ENCODE results near the gene PAK1IP1. TPM values are rescaled to one million over a fixed set of nuclear protein-coding genes. Genes with fewer than 3 reads are reported as not detected.
"Not testable (repeated sequence)": the region's sequence is repeated elsewhere in the genome, so short reads cannot be mapped to it uniquely, and the experiment has no call there.

Gene PAK1IP1
- total RNA-seq, 1 experiment from 2014 or later: 142 TPM

DNA sequence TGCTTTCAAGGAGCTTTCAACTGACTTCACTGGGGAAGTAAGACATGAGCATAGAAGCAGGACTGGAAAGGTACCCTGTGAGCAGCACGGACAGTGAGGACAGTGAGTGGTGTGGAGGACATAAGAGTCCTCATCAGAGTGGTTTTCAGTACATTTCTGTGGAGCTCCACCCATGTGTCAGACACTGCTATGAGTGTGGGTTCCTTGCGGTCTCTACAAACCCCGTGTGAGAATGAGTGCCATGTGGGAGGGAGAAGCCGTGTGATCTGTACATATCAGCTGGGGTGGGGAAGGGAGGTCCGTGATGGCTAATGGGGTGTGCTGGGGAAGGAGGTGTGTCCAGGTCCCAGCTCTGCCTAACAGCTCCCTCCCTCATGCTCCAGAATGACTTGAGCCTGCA is 57.0 kb downstream of the PAK1IP1 start:
- H3K4me3 ChIP-seq, H3K27me3 ChIP-seq, DNase-seq, H3K9me3 ChIP-seq: not testable (repeated sequence)
- peaks cover 76% of the 10 kb centered on the region for H3K36me3 ChIP-seq

DNA sequence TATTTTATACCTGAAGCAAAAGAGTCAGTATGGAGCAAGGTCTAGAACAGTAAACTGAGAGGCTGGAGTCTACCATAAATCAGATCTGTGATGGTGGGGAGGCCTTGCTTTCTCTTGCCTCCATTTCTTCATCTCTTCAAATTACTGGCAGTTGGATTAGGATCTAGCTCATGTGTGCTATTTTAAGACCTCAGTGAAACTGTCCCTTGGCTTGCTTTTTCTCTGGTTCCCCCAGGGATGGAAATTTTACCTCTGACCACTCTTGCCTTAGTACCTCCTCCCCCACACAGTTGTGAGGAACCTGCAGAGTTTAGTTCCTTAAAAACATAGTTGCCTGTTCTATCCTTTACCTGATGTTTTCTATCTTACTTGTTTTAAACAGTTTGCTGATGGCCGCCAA is 61.3 kb downstream of the PAK1IP1 start:
- H3K9me3 ChIP-seq: peaks cover 13% of the 10 kb centered on the region
- no peaks in the 10 kb centered on the region for H3K27me3 ChIP-seq
- DNase-seq: no peak
- no peak overlapping the region for H3K4me3 ChIP-seq
- peaks cover 89% of the 10 kb centered on the region for H3K36me3 ChIP-seq

Other genes starting within 250 kb of the PAK1IP1 start
- gene GCNT2, start 173.6 kb upstream of the PAK1IP1 start, total RNA-seq (2014; rRNA removed; shearing (Covaris generic); ENCODE audit: low replicate concordance): 5.6 and 6.4 TPM in 2 replicates
- gene C6orf52, start 356 bp upstream of the PAK1IP1 start, total RNA-seq (2014; rRNA removed; shearing (Covaris generic); ENCODE audit: low replicate concordance): not detected in 2 replicates
- gene TMEM14C, start 28.1 kb downstream of the PAK1IP1 start, total RNA-seq (2014; rRNA removed; shearing (Covaris generic); ENCODE audit: low replicate concordance): 273 and 374 TPM in 2 replicates
- 404 and 423 TPM in 2 replicates for gene TMEM14B, start 52.8 kb downstream of the PAK1IP1 start, total RNA-seq (2014; rRNA removed; shearing (Covaris generic); ENCODE audit: low replicate concordance)
- 0.13 TPM in 1 of 2 replicates, not detected in the other for gene MAK, start 143.6 kb downstream of the PAK1IP1 start, total RNA-seq (2014; rRNA removed; shearing (Covaris generic); ENCODE audit: low replicate concordance)
- not detected in 2 replicates for gene GCM2, start 187.1 kb downstream of the PAK1IP1 start, total RNA-seq (2014; rRNA removed; shearing (Covaris generic); ENCODE audit: low replicate concordance)
- gene SYCP2L, start 192.1 kb downstream of the PAK1IP1 start, total RNA-seq (2014; rRNA removed; shearing (Covaris generic); ENCODE audit: low replicate concordance): 0.99 and 2.9 TPM in 2 replicates